ENCODE data around the gene VCAN. TPM values are rescaled to one million over a fixed set of nuclear protein-coding genes. Genes with fewer than 3 reads are reported as not detected.

VCAN gene
- total and polyA plus RNA-seq, 2 of the 8 experiments (the other 6 are each of a cell fraction or from before 2014, with no cell fraction given) = 146 to 404 TPM

DNA sequence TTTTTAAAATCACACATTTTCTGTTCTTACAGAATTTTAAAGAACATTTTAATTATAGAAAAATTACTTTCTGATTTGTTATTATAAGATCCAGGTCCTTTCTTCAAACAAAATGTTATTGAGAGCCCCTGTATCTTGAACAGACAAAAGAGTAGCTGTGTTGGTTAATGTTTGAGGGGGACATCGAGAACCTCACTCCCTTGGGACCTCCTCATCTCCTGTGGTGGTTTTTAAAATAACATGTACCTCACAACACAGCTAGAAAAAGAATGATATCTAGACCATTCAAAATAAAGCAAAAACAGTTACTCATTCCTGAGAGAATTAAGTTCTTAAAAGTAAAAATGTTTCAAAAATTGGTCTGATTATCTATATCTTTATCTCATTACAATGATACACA, 54.7 kb downstream of the VCAN start:
- Histone ChIP-seq H3K23me2 (ENCODE audit: low read depth, low read length) (no peaks in the 10 kb centered on the region; the same call in 1 of the 2 replicates), H4K91ac (replicated peaks; ENCODE audit: insufficient read length, low read length) (no peak overlapping the region), H2BK20ac (ENCODE audit: low read length) (no peak overlapping the region), H3K56ac (replicated peaks; ENCODE audit: insufficient read length, low read depth, low read length) (no peak overlapping the region), H3K18ac (ENCODE audit: extremely low read depth, low read length) (no peak overlapping the region), H3K9me3 (ENCODE audit: insufficient read depth in 2 of 2, low read depth in 1 of 2, low read length in 1 of 2) (no peaks in the 10 kb centered on the region), H3K14ac (ENCODE audit: insufficient read length) (no peak overlapping the region), H3K36me3 (ENCODE audit: control insufficient read depth in 2 of 4, insufficient read depth in 4 of 4, low read length in 3 of 4) (peaks cover 0 to 18% (median 10%) of the 10 kb centered on the region in 4 experiments; a peak in 7 of 8 replicates), H2AFZ (ENCODE audit: low read length) (no peak overlapping the region), H3K79me2 (ENCODE audit: control insufficient read depth in 1 of 2, insufficient read depth in 2 of 2, low read length in 2 of 2) (no peaks in the 10 kb centered on the region), H3K4me2 (ENCODE audit: insufficient read depth in 1 of 2, low read depth in 2 of 2, low read length in 2 of 2) (no peak overlapping the region), H3K27ac (ENCODE audit: low read depth, low read length) (no peak overlapping the region), H3K79me1 (ENCODE audit: low read depth, low read length) (no peaks in the 10 kb centered on the region), H2AK5ac (ENCODE audit: low read depth, low read length) (no peak overlapping the region), H4K8ac (ENCODE audit: extremely low read depth, insufficient read depth, low read length) (no peak overlapping the region), H3K4me1 (replicated peaks in 1 of 4; ENCODE audit: control insufficient read depth in 3 of 4, insufficient read depth in 4 of 4, low read length in 3 of 4) (no peaks in the 10 kb centered on the region), H3K23ac (ENCODE audit: insufficient read length) (no peak overlapping the region), H4K20me1 (replicated peaks in 1 of 2; ENCODE audit: control insufficient read depth in 1 of 2, insufficient read depth in 2 of 2, low read length in 2 of 2) (no peaks in the 10 kb centered on the region), H2BK120ac (replicated peaks; ENCODE audit: low read depth, low read length) (no peak overlapping the region), H2BK5ac (ENCODE audit: low read depth, low read length) (no peak overlapping the region), H2BK15ac (ENCODE audit: low read length) (no peak overlapping the region), H2BK12ac (ENCODE audit: low read depth, low read length) (no peak overlapping the region), H3K9ac (replicated peaks in 1 of 4; ENCODE audit: extremely low read depth in 1 of 4, low read depth in 3 of 4, low read length in 3 of 4) (no peak overlapping the region), H4K5ac (ENCODE audit: insufficient read length, low read depth, low read length) (no peak overlapping the region), H3K4me3 (ENCODE audit: extremely low read depth in 1 of 4, insufficient read depth in 2 of 4, low read depth in 3 of 4, low read length in 4 of 4) (no peak overlapping the region), H3K27me3 (replicated peaks in 1 of 4; ENCODE audit: control insufficient read depth in 3 of 4, extremely low read depth in 1 of 4, insufficient read depth in 3 of 4, low read length in 3 of 4) (peaks cover 0 to 1% (median 0%) of the 10 kb centered on the region in 4 experiments; a peak in 1 of 7 replicates), H3K4ac (replicated peaks; ENCODE audit: insufficient read length, low read depth, low read length) (no peak overlapping the region)
- CTCF ChIA-PET (ENCODE audit: partially characterized antibody) = interaction anchor here (0.6 kb wide), 1 partner anchor 36 kb away, joined by 3 read pairs; no protein-coding TSS in a partner anchor
- no peak for DNase-seq (ENCODE audit: low read depth in 1 of 2, low spot score in 2 of 2)
- no peak for FAIRE-seq
- POLR2A ChIA-PET (ENCODE audit: partially characterized antibody) = no interaction called here
- WGBS, 2 experiments (ENCODE audit: extremely low coverage in 1 of 2, insufficient coverage in 1 of 2, insufficient read length in 1 of 2, insufficient replicate concordance in 2 of 2, low coverage in 1 of 2, low lambda C conversion rate in 2 of 2, missing lambda C conversion rate in 1 of 2) = 100% methylated on average over 1 of the region's 1 CpG; no CpG with 5 or more reads in 1 of the 2 experiments
- TF ChIP-seq KDM4A (IDR thresholded peaks at IDR 0.05; ENCODE audit: low read depth, low read length, severe bottlenecking) (no peak), SP4 (IDR thresholded peaks at IDR 0.05; ENCODE audit: low read length) (no peak), SAP30 (IDR thresholded peaks at IDR 0.05; ENCODE audit: insufficient read depth, insufficient replicate concordance, low read length) (no peak), CREB1 (IDR thresholded peaks at IDR 0.05) (no peak), TEAD4 (IDR thresholded peaks at IDR 0.05; ENCODE audit: low read depth, low read length) (no peak)

All from H1 (cell line).